ENCODE data around the gene NET1. TPM values are rescaled to one million over a fixed set of nuclear protein-coding genes. Genes with fewer than 3 reads are reported as not detected.

The NET1 gene
- total RNA-seq, 1 experiment from 2014 or later, result 154 TPM

- intact Hi-C loops (cut with micrococcal nuclease; ENCODE audit: unreplicated experiment), result no loop called here
- CTCF ChIA-PET, result no interaction called here
- Mint-ChIP-seq H3K27me3 (ENCODE audit: unreplicated experiment) (no peaks in the 10 kb centered on the region), H3K4me3 (ENCODE audit: low read depth, unreplicated experiment) (no peak overlapping the region), H3K27ac (ENCODE audit: unreplicated experiment) (no peak overlapping the region), H3K9me3 (ENCODE audit: low read depth, unreplicated experiment) (no peaks in the 10 kb centered on the region), H3K36me3 (ENCODE audit: insufficient read depth, unreplicated experiment) (no peaks in the 10 kb centered on the region), H3K4me1 (ENCODE audit: low read depth, unreplicated experiment) (no peaks in the 10 kb centered on the region)
- DNase-seq, result no peak
- TF ChIP-seq, protein P1, sequence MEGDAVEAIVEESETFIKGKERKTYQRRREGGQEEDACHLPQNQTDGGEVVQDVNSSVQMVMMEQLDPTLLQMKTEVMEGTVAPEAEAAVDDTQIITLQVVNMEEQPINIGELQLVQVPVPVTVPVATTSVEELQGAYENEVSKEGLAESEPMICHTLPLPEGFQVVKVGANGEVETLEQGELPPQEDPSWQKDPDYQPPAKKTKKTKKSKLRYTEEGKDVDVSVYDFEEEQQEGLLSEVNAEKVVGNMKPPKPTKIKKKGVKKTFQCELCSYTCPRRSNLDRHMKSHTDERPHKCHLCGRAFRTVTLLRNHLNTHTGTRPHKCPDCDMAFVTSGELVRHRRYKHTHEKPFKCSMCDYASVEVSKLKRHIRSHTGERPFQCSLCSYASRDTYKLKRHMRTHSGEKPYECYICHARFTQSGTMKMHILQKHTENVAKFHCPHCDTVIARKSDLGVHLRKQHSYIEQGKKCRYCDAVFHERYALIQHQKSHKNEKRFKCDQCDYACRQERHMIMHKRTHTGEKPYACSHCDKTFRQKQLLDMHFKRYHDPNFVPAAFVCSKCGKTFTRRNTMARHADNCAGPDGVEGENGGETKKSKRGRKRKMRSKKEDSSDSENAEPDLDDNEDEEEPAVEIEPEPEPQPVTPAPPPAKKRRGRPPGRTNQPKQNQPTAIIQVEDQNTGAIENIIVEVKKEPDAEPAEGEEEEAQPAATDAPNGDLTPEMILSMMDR (IDR thresholded peaks at IDR 0.05; ENCODE audit: unreplicated experiment), result no peak
- BruUV-seq (replicated peaks), result no TSS peak
These were observed 68.0 kb downstream of the NET1 start for GRCh38 chr10:5480162-5480941.

DNA sequence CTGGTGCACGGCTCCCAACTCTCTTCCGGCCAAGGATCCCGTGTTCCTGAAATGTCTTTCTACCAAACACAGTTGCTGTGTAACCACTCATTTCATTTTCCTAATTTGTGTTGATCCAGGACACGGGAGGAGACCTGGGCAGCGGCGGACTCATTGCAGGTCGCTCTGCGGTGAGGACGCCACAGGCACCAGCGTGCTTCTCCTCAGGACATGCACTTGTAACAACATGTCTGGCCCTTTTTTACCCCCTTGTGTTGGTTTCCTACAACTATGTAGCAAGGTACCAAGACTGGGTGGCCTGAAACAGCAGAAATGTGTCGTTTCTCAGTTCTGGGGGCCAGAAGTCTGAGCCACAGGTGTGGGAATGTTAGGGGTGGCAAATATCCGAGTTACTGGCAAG is 68.8 kb downstream of the NET1 start:
- no peaks in the 10 kb centered on the region for H3K36me3 Mint-ChIP-seq (ENCODE audit: insufficient read depth, unreplicated experiment)
- H3K27ac Mint-ChIP-seq (ENCODE audit: unreplicated experiment), result no peak overlapping the region
- H3K4me1 Mint-ChIP-seq (ENCODE audit: low read depth, unreplicated experiment), result no peaks in the 10 kb centered on the region
- CTCF ChIA-PET, result no interaction called here
- intact Hi-C loops (cut with micrococcal nuclease; ENCODE audit: unreplicated experiment), result no loop called here
- DNase-seq, result no peak
- no peaks in the 10 kb centered on the region for H3K27me3 Mint-ChIP-seq (ENCODE audit: unreplicated experiment)
- H3K9me3 Mint-ChIP-seq (ENCODE audit: low read depth, unreplicated experiment), result no peaks in the 10 kb centered on the region
- BruUV-seq (replicated peaks), result no TSS peak
- no peak overlapping the region for H3K4me3 Mint-ChIP-seq (ENCODE audit: low read depth, unreplicated experiment)
- TF ChIP-seq, protein P1 (IDR thresholded peaks at IDR 0.05; ENCODE audit: unreplicated experiment), result no peak

DNA sequence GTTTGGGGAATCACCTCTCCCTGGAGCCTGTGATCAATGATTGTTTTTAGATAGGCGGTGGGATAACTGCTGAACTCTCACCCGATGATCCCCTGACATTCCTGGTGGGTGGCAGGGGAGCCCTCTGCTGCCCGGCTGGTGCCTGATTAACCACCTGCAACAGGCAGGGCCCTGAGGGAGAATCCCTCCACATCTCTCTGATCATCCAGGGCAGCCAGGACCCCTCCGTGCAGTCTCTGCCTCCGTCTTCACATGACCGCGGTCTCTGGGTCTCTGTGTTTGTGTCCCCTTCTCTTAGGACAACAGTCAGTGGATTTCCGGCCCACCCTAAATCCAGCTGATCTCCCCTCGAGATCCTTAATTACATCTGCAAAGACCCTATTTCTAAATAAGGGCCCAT is 69.7 kb downstream of the NET1 start:
- H3K27ac Mint-ChIP-seq (ENCODE audit: unreplicated experiment), result no peak overlapping the region
- no peak for DNase-seq
- no TSS peak for BruUV-seq (replicated peaks)
- no peaks in the 10 kb centered on the region for H3K36me3 Mint-ChIP-seq (ENCODE audit: insufficient read depth, unreplicated experiment)
- H3K4me3 Mint-ChIP-seq (ENCODE audit: low read depth, unreplicated experiment), result no peak overlapping the region
- no peaks in the 10 kb centered on the region for H3K9me3 Mint-ChIP-seq (ENCODE audit: low read depth, unreplicated experiment)
- intact Hi-C loops (cut with micrococcal nuclease; ENCODE audit: unreplicated experiment), result no loop called here
- H3K27me3 Mint-ChIP-seq (ENCODE audit: unreplicated experiment), result no peaks in the 10 kb centered on the region
- CTCF ChIA-PET, result no interaction called here
- no peaks in the 10 kb centered on the region for H3K4me1 Mint-ChIP-seq (ENCODE audit: low read depth, unreplicated experiment)
- TF ChIP-seq, protein P1 (IDR thresholded peaks at IDR 0.05; ENCODE audit: unreplicated experiment), result no peak

DNA sequence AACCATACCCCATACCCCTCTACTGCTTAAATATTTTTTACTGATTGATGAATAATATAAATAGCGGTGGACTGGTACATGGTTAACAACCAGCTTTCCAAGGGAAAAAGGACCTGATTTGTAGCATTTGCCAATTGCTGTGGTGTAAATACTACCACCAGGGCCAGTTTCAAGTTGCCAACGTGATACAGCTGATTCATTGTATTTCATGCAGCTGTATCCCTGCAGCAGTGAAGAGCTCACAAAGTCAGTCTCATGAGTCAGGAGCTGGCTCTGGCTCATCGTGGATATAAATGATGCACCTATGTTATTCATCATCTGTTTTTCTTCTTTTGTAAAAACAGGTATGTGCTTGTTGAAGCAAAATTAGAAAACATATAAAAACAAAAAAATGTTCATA is 71.8 kb downstream of the NET1 start:
- no peak overlapping the region for H3K27ac Mint-ChIP-seq (ENCODE audit: unreplicated experiment)
- TF ChIP-seq, protein P1 (IDR thresholded peaks at IDR 0.05; ENCODE audit: unreplicated experiment), result no peak
- CTCF ChIA-PET, result no interaction called here
- H3K4me3 Mint-ChIP-seq (ENCODE audit: low read depth, unreplicated experiment), result no peak overlapping the region
- H3K9me3 Mint-ChIP-seq (ENCODE audit: low read depth, unreplicated experiment), result no peaks in the 10 kb centered on the region
- intact Hi-C loops (cut with micrococcal nuclease; ENCODE audit: unreplicated experiment), result no loop called here
- peaks cover 9% of the 10 kb centered on the region for H3K4me1 Mint-ChIP-seq (ENCODE audit: low read depth, unreplicated experiment)
- no peaks in the 10 kb centered on the region for H3K36me3 Mint-ChIP-seq (ENCODE audit: insufficient read depth, unreplicated experiment)
- no peaks in the 10 kb centered on the region for H3K27me3 Mint-ChIP-seq (ENCODE audit: unreplicated experiment)
- DNase-seq, result no peak
- BruUV-seq (replicated peaks), result no TSS peak

Measured in Calu3 (cell line).